Measurements from ENCODE around the gene PEX5.

GRCh38 chr12:7146906-7147305, 42.6 kb upstream of the PEX5 start:
- TF ChIP-seq CTCF (IDR thresholded peaks at IDR 0.05) (no peak), POLR2A (IDR thresholded peaks at IDR 0.05) (no peak)

All from heart left ventricle (tissue), 13 donors.